ENCODE data around the gene ITGB1. TPM values are rescaled to one million over a fixed set of nuclear protein-coding genes. Genes with fewer than 3 reads are reported as not detected.
"Not testable (repeated sequence)": the region's sequence is repeated elsewhere in the genome, so short reads cannot be mapped to it uniquely, and the experiment has no call there.

ITGB1 gene
- total RNA-seq, 1 donor from 2014 or later = 946 TPM

DNA sequence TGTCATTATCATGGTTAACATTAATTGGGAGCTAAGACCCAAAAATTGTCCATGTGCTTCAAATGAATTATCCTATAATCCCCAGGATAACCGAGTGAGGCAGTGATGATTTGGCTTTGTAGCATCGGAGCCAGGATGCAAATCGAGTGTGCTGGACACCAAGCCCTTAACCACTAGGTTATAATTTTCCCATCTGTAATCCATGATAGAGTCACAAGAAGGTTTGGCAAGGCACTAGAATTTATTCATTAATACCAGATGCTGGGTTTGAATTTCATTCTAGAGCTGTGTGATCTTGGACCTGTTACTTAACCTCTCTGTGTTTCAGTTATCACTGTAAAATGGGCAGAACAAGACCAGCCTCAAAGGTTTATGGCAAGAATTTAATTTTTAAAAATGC is 21.0 kb upstream of the ITGB1 start:
- H3K4me3 Mint-ChIP-seq (ENCODE audit: unreplicated experiment) = no peak overlapping the region
- H3K27ac Mint-ChIP-seq (ENCODE audit: unreplicated experiment) = no peak overlapping the region
- TF ChIP-seq, protein P1, sequence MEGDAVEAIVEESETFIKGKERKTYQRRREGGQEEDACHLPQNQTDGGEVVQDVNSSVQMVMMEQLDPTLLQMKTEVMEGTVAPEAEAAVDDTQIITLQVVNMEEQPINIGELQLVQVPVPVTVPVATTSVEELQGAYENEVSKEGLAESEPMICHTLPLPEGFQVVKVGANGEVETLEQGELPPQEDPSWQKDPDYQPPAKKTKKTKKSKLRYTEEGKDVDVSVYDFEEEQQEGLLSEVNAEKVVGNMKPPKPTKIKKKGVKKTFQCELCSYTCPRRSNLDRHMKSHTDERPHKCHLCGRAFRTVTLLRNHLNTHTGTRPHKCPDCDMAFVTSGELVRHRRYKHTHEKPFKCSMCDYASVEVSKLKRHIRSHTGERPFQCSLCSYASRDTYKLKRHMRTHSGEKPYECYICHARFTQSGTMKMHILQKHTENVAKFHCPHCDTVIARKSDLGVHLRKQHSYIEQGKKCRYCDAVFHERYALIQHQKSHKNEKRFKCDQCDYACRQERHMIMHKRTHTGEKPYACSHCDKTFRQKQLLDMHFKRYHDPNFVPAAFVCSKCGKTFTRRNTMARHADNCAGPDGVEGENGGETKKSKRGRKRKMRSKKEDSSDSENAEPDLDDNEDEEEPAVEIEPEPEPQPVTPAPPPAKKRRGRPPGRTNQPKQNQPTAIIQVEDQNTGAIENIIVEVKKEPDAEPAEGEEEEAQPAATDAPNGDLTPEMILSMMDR (IDR thresholded peaks at IDR 0.05) = no peak
- peaks cover 39% of the 10 kb centered on the region for H3K4me1 Mint-ChIP-seq (ENCODE audit: unreplicated experiment)
- no peaks in the 10 kb centered on the region for H3K9me3 Mint-ChIP-seq (ENCODE audit: unreplicated experiment)
- H3K27me3 Mint-ChIP-seq (ENCODE audit: unreplicated experiment) = no peaks in the 10 kb centered on the region
- no peaks in the 10 kb centered on the region for H3K36me3 Mint-ChIP-seq (ENCODE audit: unreplicated experiment)
- DNase-seq (ENCODE audit: extremely low spot score, unreplicated experiment) = no peak

- H3K4me1 Mint-ChIP-seq (ENCODE audit: unreplicated experiment) = peaks cover 30% of the 10 kb centered on the region
- H3K27me3 Mint-ChIP-seq (ENCODE audit: unreplicated experiment); DNase-seq (ENCODE audit: extremely low spot score, unreplicated experiment); H3K27ac Mint-ChIP-seq (ENCODE audit: unreplicated experiment); H3K4me3 Mint-ChIP-seq (ENCODE audit: unreplicated experiment); H3K9me3 Mint-ChIP-seq (ENCODE audit: unreplicated experiment); H3K36me3 Mint-ChIP-seq (ENCODE audit: unreplicated experiment): not testable (repeated sequence)
These were observed 20.1 kb upstream of the ITGB1 start for GRCh38 chr10:32977846-32978809.

GRCh38 chr10:32976338-32976737 is 18.3 kb upstream of the ITGB1 start:
- peaks cover 15% of the 10 kb centered on the region for H3K4me1 Mint-ChIP-seq (ENCODE audit: unreplicated experiment)
- H3K27me3 Mint-ChIP-seq (ENCODE audit: unreplicated experiment) = no peaks in the 10 kb centered on the region
- no peak for DNase-seq (ENCODE audit: extremely low spot score, unreplicated experiment)
- H3K9me3 Mint-ChIP-seq (ENCODE audit: unreplicated experiment) = no peaks in the 10 kb centered on the region
- H3K36me3 Mint-ChIP-seq (ENCODE audit: unreplicated experiment) = no peaks in the 10 kb centered on the region
- H3K27ac Mint-ChIP-seq (ENCODE audit: unreplicated experiment) = no peak overlapping the region
- TF ChIP-seq, protein P1 (IDR thresholded peaks at IDR 0.05) = no peak
- H3K4me3 Mint-ChIP-seq (ENCODE audit: unreplicated experiment) = no peak overlapping the region

GRCh38 chr10:32972929-32973328 is 14.9 kb upstream of the ITGB1 start:
- no peak for DNase-seq (ENCODE audit: extremely low spot score, unreplicated experiment)
- Mint-ChIP-seq H3K4me3 (ENCODE audit: unreplicated experiment) (no peak overlapping the region), H3K4me1 (ENCODE audit: unreplicated experiment) (peaks cover 2% of the 10 kb centered on the region), H3K9me3 (ENCODE audit: unreplicated experiment) (no peaks in the 10 kb centered on the region), H3K27me3 (ENCODE audit: unreplicated experiment) (no peaks in the 10 kb centered on the region), H3K27ac (ENCODE audit: unreplicated experiment) (no peak overlapping the region), H3K36me3 (ENCODE audit: unreplicated experiment) (no peaks in the 10 kb centered on the region)
- TF ChIP-seq, protein P1 (IDR thresholded peaks at IDR 0.05) = no peak

- no peak for DNase-seq (ENCODE audit: extremely low spot score, unreplicated experiment)
- Mint-ChIP-seq H3K4me1 (ENCODE audit: unreplicated experiment) (peaks cover 2% of the 10 kb centered on the region), H3K9me3 (ENCODE audit: unreplicated experiment) (no peaks in the 10 kb centered on the region), H3K27ac (ENCODE audit: unreplicated experiment) (no peak overlapping the region), H3K36me3 (ENCODE audit: unreplicated experiment) (no peaks in the 10 kb centered on the region), H3K27me3 (ENCODE audit: unreplicated experiment) (no peaks in the 10 kb centered on the region), H3K4me3 (ENCODE audit: unreplicated experiment) (no peak overlapping the region)
- TF ChIP-seq, protein P1 (IDR thresholded peaks at IDR 0.05) = no peak
These were observed 14.4 kb upstream of the ITGB1 start for GRCh38 chr10:32972460-32972859.
